ENCODE measurements around the gene NDRG3.

Gene NDRG3

DNA sequence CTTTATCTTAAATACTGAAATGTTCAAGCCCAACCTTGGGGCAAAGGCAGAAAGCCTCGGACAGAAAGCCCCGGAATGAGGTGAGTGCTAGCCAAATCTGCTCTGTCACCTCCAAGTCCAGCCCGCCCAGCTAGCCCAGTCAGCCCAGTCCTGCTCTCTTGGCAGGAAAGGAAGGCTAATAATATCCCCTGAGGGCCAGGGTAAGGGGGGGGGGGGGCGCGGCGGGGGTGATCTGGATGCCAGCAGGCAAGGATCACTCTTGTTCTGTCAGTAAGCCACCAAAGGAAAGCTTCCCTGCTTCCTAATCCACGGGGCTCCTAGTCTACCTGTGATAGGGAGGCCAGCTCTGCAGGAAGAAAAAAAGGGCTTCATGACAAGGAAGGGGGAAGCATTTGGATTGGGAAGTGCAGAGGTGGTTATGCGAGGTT lies 1.1 kb downstream of the NDRG3 start:
- Mint-ChIP-seq H3K9me3 (no peaks in the 10 kb centered on the region), H3K27ac (no peak overlapping the region), H3K4me3 (peak overlapping the region; percentile 93), H3K36me3 (ENCODE audit: low read depth) (peaks cover 6% of the 10 kb centered on the region), H3K4me1 (ENCODE audit: low read depth) (peaks cover 31% of the 10 kb centered on the region), H3K27me3 (peaks cover 8% of the 10 kb centered on the region)
- intact Hi-C loops (cut with micrococcal nuclease), result no loop called here

DNA sequence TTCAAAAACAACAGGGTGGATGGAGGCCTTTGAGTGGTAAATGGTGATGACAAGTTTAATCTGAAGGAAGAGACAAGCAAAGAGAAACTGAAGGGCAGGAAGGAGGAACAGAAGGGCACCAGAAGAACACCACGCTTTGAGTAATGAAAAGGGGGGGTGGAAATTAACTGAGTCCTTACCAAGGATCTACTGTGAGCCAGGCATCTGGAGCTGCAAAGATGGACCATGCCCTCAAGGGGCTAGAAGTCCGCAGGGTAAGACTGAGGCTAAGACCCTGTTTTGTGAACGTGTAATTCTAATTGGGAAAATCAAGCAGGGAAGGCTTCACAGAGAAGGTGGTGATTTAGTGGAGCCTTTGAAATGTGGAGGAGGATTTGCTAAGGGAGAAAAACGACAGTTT lies 1.6 kb downstream of the NDRG3 start:
- intact Hi-C loops (cut with micrococcal nuclease), result no loop called here
- peaks cover 6% of the 10 kb centered on the region for H3K36me3 Mint-ChIP-seq (ENCODE audit: low read depth)
- H3K9me3 Mint-ChIP-seq, result no peaks in the 10 kb centered on the region
- peaks cover 8% of the 10 kb centered on the region for H3K27me3 Mint-ChIP-seq
- H3K4me3 Mint-ChIP-seq, result no peak overlapping the region
- no peak overlapping the region for H3K27ac Mint-ChIP-seq
- H3K4me1 Mint-ChIP-seq (ENCODE audit: low read depth), result peaks cover 28% of the 10 kb centered on the region

DNA sequence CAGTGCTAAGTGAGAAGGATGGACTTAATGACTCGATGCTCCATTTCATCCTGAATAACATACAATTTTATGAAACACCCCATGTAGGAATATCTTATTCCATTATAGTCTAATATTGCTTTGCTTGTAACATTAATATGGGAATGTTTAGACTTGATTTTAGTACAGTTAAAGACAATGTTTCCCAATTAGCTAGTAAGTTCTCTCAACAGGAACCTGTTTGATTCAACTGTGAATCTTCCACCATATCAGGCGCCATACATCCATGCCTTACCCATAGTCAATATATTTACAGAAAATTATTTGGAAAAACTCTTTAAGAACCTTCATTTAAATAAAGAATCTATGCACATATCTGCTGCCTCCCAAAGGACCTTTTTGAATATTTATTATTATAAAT lies 3.3 kb downstream of the NDRG3 start:
- H3K36me3 Mint-ChIP-seq (ENCODE audit: low read depth), result peaks cover 6% of the 10 kb centered on the region
- peaks cover 24% of the 10 kb centered on the region for H3K4me1 Mint-ChIP-seq (ENCODE audit: low read depth)
- peaks cover 8% of the 10 kb centered on the region for H3K27me3 Mint-ChIP-seq
- no peak overlapping the region for H3K4me3 Mint-ChIP-seq
- H3K27ac Mint-ChIP-seq, result no peak overlapping the region
- intact Hi-C loops (cut with micrococcal nuclease), result no loop called here
- no peaks in the 10 kb centered on the region for H3K9me3 Mint-ChIP-seq

DNA sequence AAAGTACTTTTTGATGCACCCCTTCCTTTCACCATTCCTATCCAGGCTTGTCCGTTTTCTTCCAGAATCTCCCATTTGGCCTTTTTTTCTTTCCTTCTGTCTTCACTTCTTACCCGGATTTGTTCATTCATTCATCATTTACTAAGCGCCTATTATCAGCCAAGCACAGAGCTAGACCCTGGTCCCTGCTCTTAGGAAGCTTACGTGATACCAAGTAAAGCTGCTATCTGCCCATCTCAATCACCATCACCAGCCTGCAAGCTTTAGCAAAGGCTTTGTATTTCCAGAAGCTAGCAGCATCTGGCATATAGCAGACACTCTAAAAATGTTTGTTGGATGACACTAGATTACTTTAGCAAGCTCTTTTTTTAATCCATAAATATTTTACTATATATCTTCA lies 4.8 kb downstream of the NDRG3 start:
- peaks cover 17% of the 10 kb centered on the region for H3K4me1 Mint-ChIP-seq (ENCODE audit: low read depth)
- no peak overlapping the region for H3K4me3 Mint-ChIP-seq
- H3K27me3 Mint-ChIP-seq, result peaks cover 8% of the 10 kb centered on the region
- peaks cover 6% of the 10 kb centered on the region for H3K36me3 Mint-ChIP-seq (ENCODE audit: low read depth)
- intact Hi-C loops (cut with micrococcal nuclease), result no loop called here
- no peak overlapping the region for H3K27ac Mint-ChIP-seq
- H3K9me3 Mint-ChIP-seq, result no peaks in the 10 kb centered on the region

DNA sequence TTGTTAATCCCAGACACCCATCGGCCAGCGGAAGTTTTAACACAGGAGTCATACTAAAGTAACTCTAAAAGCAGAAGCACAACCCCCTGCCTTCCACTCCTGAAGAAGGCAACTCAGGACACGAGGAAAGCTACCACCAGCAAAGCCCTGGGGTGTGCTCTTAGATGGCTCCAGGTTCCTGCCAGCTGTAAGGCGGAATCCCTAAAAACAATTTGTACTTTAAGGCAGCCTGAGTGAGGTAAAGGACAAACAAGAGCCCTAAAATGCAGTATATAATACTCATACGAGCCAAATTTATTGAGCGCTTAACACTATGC lies 8.7 kb downstream of the NDRG3 start:
- Mint-ChIP-seq H3K4me3 (no peak overlapping the region), H3K27me3 (no peaks in the 10 kb centered on the region), H3K36me3 (ENCODE audit: low read depth) (no peaks in the 10 kb centered on the region), H3K27ac (no peak overlapping the region), H3K4me1 (ENCODE audit: low read depth) (peaks cover 9% of the 10 kb centered on the region), H3K9me3 (no peaks in the 10 kb centered on the region)
- intact Hi-C loops (cut with micrococcal nuclease), result no loop called here

DNA sequence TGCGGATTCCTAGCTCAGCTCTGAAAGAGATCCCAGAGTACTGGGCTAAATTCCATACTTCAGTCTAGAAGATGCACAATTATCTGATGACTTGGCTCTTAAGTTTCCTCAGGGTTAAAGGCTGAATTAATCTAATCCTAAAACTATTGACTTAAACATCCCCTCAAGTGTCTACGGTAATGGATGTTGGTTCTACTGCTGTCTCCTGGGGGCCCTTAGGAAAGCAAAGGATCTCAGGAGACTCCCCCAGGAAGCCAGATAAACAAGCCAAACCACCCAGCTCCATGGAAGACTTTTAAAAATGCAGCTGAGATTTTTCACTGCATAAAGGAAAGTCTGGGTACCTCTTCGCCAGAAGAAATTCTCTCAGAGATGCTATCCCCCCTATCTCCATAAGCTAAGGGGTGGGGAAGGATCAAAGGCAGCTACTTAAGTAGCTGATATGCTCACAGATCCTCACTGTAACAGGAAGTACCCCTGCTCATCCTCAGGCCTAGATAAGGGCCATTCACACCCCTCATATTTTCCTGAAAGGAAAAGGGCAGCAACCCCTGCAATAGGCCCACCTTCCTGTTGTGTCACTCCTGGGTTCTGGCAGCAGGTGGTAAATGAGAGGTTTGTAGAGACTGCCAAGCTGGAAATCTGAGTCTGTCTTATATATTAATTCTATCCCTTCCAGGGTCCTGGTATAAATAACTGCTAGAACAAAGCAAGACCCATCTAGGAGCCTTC lies 9.3 kb downstream of the NDRG3 start:
- no peak overlapping the region for H3K4me3 Mint-ChIP-seq
- intact Hi-C loops (cut with micrococcal nuclease), result no loop called here
- peaks cover 9% of the 10 kb centered on the region for H3K4me1 Mint-ChIP-seq (ENCODE audit: low read depth)
- no peaks in the 10 kb centered on the region for H3K9me3 Mint-ChIP-seq
- H3K36me3 Mint-ChIP-seq (ENCODE audit: low read depth), result no peaks in the 10 kb centered on the region
- no peaks in the 10 kb centered on the region for H3K27me3 Mint-ChIP-seq
- H3K27ac Mint-ChIP-seq, result no peak overlapping the region

DNA sequence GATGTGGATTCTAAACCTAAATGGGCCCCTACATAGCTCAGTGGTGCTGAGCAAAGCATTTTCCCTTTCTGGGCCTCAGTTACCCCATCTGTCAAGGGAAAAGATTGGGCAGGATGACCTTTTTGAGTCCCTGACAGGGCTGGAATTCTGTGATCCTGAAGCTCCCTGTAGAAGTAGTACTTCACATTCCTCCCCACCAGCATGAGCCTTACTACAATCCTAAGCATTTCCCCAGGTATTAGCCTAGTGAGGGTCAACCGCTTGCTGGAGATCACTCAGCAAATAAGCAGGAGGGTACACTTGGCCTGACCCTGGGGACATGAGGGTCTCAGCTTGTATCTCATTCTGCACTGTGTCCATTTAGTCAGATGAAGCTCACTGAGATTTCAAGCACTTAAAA lies 13.4 kb downstream of the NDRG3 start:
- Mint-ChIP-seq H3K4me1 (ENCODE audit: low read depth) (peaks cover 9% of the 10 kb centered on the region), H3K9me3 (no peaks in the 10 kb centered on the region), H3K27me3 (no peaks in the 10 kb centered on the region), H3K4me3 (no peak overlapping the region), H3K36me3 (ENCODE audit: low read depth) (peaks cover 7% of the 10 kb centered on the region), H3K27ac (no peak overlapping the region)
- intact Hi-C loops (cut with micrococcal nuclease), result no loop called here

DNA sequence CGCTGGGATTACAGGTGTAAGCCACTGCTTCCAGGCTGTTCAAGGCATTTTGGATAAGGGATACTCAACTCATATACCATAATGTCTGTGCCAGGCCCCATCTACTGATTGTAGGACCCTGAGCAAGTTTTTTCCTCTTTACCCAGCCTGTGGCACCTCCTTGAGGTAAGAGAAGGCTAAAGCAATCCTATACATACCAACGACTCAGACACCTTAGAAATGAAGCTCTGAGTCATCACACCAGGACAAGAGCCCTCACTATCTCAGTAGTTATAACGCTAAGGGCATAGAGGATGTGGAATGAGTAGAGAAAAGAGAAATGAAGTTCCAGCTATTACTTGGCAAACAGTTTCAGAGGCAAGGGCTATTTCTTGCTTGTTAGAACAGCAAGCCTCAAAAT lies 16.9 kb downstream of the NDRG3 start:
- Mint-ChIP-seq H3K27me3 (no peaks in the 10 kb centered on the region), H3K4me3 (no peak overlapping the region), H3K27ac (no peak overlapping the region), H3K36me3 (ENCODE audit: low read depth) (peaks cover 7% of the 10 kb centered on the region), H3K4me1 (ENCODE audit: low read depth) (peaks cover 5% of the 10 kb centered on the region), H3K9me3 (no peaks in the 10 kb centered on the region)
- intact Hi-C loops (cut with micrococcal nuclease), result no loop called here

DNA sequence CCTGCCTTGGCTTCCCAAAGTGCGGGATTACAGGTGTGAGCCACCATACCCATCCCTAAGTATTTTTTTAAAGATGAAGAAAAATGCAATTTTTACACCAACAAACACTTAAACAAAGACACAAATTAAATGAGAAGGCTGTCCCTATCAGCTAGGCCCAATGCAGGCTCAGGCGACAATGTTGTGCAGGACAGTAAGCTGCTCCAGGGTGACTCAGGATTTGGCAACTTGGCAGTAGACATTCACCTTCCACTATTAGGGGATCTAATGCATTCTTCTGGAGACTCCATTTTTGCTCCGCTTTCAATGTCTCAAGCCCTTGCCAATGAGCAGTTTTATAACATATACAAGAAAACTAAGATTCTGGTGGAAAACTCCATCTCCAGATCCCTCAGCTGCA lies 19.7 kb downstream of the NDRG3 start:
- Mint-ChIP-seq H3K4me1 (ENCODE audit: low read depth) (no peaks in the 10 kb centered on the region), H3K4me3 (no peak overlapping the region), H3K9me3 (no peaks in the 10 kb centered on the region), H3K27me3 (no peaks in the 10 kb centered on the region), H3K27ac (no peak overlapping the region), H3K36me3 (ENCODE audit: low read depth) (peaks cover 11% of the 10 kb centered on the region)
- intact Hi-C loops (cut with micrococcal nuclease), result no loop called here

DNA sequence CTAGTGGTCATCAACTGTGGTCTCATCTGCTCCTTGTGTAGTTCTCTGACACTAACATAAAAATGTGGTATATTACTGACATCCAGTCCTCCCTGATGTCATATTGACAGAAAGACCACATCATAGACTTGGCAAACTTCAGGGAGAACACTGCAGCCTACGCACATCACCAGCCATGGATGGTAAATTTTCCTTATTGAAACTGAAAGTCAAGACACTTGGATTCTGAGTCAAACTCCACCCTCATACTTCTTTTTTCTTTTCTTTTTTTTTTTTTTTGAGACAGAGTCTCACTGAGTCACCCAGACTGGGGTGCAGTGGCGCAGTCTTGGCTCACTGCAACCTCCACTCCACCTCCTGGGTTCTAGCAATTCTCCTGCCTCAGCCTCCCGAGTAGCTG lies 25.4 kb downstream of the NDRG3 start:
- peaks cover 38% of the 10 kb centered on the region for H3K36me3 Mint-ChIP-seq (ENCODE audit: low read depth)
- H3K4me3 Mint-ChIP-seq, result no peak overlapping the region
- no peaks in the 10 kb centered on the region for H3K9me3 Mint-ChIP-seq
- intact Hi-C loops (cut with micrococcal nuclease), result no loop called here
- H3K27ac Mint-ChIP-seq, result no peak overlapping the region
- no peaks in the 10 kb centered on the region for H3K27me3 Mint-ChIP-seq
- H3K4me1 Mint-ChIP-seq (ENCODE audit: low read depth), result no peaks in the 10 kb centered on the region

DNA sequence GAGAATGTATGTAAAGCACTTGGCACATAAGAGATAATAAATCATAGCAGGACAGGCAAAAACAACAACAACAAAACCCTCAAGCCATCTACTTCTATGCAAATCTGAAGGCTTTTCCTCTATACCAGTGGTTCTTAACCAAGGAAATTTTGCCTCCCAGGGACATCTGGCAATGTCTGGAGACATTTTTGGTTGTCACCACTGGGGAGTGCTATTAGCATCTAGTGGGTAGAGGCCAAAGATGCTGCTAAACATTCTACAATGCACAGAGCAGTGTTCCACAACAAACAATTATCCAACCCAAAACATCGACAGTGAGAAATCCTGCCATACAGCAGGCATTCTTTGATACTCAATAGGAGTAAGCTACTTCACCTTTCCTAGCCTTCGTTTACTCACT lies 28.2 kb downstream of the NDRG3 start:
- Mint-ChIP-seq H3K27ac (no peak overlapping the region), H3K36me3 (ENCODE audit: low read depth) (peaks cover 38% of the 10 kb centered on the region), H3K27me3 (no peaks in the 10 kb centered on the region), H3K4me1 (ENCODE audit: low read depth) (no peaks in the 10 kb centered on the region), H3K4me3 (no peak overlapping the region), H3K9me3 (no peaks in the 10 kb centered on the region)
- intact Hi-C loops (cut with micrococcal nuclease), result no loop called here

DNA sequence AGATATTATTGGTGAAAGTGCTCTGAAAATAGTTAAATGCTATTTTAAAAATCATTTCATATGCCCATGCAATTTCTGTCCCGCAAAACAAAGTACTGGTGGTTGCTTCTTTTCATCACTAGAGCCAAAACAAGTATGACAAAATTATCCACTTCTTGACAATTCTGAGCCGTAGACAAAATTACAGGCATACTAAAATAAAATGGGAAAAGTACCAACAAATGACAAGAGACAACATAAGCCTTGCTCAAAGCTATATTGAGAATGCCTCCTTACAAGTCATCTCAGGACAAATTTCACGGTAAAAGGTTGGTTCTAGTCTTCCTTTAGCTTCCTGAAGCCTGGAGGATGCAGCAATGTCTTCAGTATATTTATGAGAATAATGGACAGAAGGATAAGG lies 28.9 kb downstream of the NDRG3 start:
- H3K36me3 Mint-ChIP-seq (ENCODE audit: low read depth), result peaks cover 38% of the 10 kb centered on the region
- intact Hi-C loops (cut with micrococcal nuclease), result no loop called here
- no peaks in the 10 kb centered on the region for H3K4me1 Mint-ChIP-seq (ENCODE audit: low read depth)
- no peak overlapping the region for H3K4me3 Mint-ChIP-seq
- no peaks in the 10 kb centered on the region for H3K27me3 Mint-ChIP-seq
- H3K27ac Mint-ChIP-seq, result no peak overlapping the region
- H3K9me3 Mint-ChIP-seq, result no peaks in the 10 kb centered on the region

DNA sequence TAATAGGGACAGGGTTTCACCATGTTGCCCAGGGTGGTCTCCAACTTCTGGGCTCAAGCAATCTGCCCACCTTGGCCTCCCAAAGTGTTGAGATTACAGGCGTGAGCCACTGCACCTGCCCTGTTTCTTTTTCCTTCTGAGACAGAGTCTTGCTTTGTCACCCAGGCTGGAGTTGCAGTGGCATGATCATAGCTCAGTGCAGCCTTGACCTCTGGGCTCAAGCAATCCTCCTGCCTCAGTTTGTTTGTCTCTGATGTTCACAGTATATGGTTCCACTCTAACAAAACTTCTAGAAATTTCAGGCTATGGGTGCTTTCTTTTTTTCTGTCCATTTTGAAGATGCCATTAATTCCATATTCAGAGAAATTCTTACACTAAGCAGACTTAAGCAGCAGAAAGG lies 33.1 kb downstream of the NDRG3 start:
- Mint-ChIP-seq H3K4me3 (no peak overlapping the region), H3K9me3 (no peaks in the 10 kb centered on the region), H3K36me3 (ENCODE audit: low read depth) (no peaks in the 10 kb centered on the region), H3K27me3 (no peaks in the 10 kb centered on the region), H3K4me1 (ENCODE audit: low read depth) (no peaks in the 10 kb centered on the region), H3K27ac (no peak overlapping the region)
- intact Hi-C loops (cut with micrococcal nuclease), result no loop called here

DNA sequence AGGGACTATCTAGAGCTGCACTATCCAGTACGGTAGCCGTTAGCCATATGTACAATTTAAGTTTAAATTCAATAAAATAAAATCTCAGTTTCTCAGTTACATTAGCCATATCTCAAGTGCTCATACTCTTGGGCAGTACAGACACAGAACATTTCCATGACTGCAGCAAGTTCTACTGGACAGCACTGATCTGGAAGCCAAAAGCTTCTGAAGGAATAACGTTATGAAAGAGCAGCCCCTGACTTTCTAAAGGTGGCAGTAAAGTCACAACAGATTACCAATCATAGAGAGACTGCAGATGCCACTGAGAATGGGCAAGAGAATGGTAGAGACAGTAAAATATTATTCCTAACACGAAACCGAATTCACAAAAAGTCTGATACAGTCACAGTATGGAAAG lies 36.8 kb downstream of the NDRG3 start:
- Mint-ChIP-seq H3K36me3 (ENCODE audit: low read depth) (peaks cover 4% of the 10 kb centered on the region), H3K4me3 (no peak overlapping the region), H3K27me3 (no peaks in the 10 kb centered on the region), H3K27ac (no peak overlapping the region), H3K9me3 (no peaks in the 10 kb centered on the region), H3K4me1 (ENCODE audit: low read depth) (no peaks in the 10 kb centered on the region)
- intact Hi-C loops (cut with micrococcal nuclease), result no loop called here

DNA sequence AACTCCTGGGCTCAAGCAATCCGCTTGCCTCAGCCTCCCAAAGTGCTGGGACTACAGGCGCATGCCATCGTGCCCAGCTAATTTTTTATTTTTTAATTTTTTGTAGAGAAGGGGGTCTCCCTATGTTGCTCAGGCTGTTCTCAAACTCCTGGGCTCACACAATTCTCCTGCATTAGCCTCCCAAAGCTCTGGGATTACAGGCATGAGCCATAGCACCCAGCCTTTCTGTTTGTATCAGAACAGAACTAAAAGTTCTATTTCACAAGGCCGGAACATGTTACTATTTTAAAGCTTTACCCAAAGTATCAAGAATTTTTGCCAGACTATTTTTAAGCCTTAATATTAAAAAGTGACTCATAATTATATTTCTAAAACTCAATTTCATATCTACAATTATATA lies 42.4 kb downstream of the NDRG3 start:
- H3K27ac Mint-ChIP-seq, result no peak overlapping the region
- no peak overlapping the region for H3K4me3 Mint-ChIP-seq

More for the DNA sequence above, 42.4 kb downstream of the NDRG3 start:
- Mint-ChIP-seq H3K27me3 (no peaks in the 10 kb centered on the region), H3K4me1 (ENCODE audit: low read depth) (peaks cover 6% of the 10 kb centered on the region), H3K36me3 (ENCODE audit: low read depth) (peaks cover 11% of the 10 kb centered on the region), H3K9me3 (no peaks in the 10 kb centered on the region)
- intact Hi-C loops (cut with micrococcal nuclease), result no loop called here
